Islet of Langerhans (tissue), 1 donor: ENCODE data around the gene WAC.

ENCODE experiments used
- FAIRE-seq: peaks from one replicate; lab custom pipeline; 2011; peaks lifted over from hg19 to GRCh38; lab: Jason Lieb, UNC

The WAC gene

DNA sequence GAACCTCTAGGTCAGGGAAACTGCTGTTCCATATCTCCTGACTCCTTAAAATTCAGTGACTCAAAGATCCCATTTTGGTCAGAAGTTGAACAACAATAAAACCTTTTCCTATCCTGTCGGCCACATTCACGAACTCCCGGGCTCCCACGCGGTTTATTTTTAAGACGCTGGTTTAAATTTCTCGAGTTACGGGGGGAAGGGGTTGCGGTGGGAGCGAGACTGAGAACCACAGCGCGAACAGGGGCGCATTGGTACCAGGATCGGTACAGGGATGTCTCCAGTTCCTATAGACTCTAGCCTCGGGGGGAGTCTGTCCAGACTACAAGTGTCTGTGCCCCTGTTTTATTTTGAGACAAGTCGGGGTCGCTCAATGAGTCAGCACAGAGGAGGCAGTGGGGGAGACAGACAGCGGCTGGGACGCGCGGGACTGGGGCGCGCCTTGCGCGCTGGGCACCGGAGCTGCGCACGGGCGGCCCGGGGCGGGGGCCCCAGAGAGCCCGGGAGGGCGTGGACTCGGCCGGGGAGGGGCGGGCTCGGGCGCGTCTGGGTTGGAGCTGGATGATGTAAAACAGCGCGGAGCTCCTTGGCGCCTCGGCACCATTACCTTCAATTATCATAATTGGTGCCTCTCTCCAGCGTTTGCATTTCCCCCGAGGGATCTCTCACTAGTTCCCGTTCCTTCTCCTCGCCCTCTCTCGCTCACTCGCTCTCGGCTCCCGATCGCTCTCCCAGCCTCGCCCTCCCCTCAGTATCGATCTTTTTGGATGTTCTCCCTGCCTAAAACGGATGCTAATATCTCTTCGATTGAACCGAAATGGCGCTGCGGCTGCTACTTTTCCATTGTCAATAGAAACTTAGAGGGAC lies 135.7 kb downstream of the WAC start:
- FAIRE-seq = no peak

DNA sequence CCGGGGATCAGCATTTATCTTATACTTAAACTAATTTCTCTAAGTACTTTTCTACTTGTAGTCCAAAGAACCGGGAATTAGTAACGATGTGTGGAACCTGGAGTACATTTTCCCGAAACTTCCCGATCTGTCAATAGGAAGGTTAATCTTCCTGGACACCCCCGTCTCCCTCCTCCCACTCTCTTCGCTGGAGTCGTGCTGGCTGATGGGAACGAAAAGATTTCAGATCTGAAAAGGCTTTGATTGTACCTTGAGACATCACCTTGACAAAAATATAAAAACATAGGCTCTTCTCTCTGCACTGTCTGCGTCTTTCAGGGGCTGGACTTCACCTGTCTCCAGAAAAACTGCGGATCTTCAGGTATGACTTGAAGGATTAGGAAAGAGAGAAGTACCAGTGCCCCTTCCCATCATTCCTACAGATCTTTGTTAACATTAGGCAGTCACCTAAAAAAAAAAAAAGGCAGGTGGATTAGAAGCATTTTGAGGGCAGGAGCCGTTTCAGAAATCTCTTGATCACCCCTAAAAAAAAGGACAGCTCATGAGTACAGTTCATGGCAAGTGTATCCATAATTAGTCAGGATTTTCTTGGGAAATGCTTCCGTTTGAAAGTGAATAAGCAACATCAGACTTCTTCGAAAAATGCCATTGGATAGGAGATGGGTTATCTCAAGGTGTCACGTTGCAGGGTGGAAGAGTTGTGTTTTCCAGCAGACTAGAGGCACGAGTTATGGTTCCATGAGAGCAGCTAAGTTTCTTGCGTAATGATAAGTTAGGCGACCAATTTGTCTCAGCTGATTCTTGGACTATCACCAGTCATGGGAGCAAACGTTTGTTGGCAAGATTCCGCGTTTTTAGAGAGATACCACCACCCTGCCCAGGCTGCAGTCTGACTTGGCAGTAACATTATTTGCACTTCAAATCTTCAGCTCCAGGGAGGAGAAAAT lies 136.6 kb downstream of the WAC start:
- FAIRE-seq = no peak
